UCSD-AML1 (cell line): ENCODE data around the gene SLC25A19.

Experiments
- DNase-seq: peaks from one replicate; lab custom pipeline; 2025; ENCODE audit not compliant: unreplicated experiment; lab: John Stamatoyannopoulos, UW

The SLC25A19 gene

DNA sequence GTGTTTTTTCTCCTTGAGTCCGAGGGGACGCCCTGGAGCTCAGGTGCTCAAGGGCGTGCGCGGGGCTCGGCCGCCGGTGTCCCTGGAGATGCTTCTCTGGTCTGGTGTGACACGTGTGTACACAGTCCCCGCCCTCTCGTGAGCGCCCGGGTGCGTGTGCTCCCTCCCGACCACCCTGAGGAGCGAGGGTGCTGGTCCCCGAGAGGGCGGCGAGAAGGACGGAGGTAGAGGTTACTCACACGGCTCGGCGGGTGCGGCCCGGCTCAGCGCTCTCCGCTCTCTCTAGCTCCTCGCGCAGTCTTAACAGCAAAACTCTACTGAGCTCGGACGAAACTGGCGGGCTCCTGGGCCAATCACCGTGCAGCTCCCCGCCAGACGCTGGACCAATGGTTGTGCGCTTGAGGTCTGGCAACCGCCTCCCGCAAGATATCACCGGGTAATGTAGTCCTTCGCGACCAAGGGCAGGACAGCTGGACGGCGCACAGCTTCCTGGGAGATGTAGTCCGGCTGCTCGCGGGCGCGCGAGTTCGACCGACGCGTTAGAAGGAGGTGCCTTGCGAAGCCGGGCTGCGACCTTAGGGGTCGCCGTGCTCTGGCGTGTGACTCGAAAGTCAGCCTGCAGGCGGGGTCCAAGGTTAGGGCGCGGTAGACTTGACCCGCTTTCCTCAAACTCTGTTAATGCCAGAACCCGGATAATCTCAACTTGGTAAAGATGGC lies at the start of gene SLC25A19:
SLC25A19 (minus strand) TSS at position 319 of the 717 bp plus-strand sequence. CDS start 2,669 bp downstream, outside the sequence.
- peak; percentile 98 for DNase-seq

DNA sequence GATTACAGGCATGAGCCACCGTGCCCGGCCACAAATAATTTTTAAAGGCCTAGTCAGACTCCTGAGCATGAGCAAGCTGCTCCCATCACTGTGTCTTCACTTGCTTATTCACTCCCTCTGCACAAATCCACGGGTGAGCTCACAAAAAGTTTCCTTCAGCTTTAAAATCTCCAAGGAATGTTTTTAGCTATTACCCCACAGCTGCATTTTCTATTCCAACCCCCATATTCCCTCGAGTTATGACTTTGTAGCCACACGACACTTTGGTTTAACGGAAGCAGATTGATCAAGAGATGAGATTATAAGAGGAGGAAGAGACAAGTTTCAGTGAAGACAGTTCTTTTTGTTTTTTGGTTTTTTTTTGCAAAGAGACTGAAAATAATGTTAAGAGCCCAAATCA lies 49.1 kb upstream of the SLC25A19 start:
- DNase-seq, result no peak

DNA sequence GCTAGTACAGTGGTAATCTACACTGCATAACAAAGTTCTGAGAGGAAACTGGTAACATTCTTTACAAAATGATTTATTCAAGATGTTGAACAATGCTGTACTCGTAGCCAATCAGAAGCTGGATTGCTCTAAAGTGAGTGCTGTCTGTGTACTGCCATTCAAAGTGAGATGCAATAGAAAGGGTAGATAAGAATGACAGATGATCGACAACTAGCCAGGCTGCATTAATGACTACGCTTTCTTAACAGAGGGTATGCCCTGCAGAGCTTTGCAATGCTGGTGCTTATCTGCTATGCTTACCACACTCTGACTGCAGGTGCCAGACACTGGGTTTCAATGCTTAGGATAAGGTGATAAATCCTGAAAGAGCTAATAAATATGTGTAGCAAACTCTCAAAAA lies 46.1 kb upstream of the SLC25A19 start:
- no peak for DNase-seq

DNA sequence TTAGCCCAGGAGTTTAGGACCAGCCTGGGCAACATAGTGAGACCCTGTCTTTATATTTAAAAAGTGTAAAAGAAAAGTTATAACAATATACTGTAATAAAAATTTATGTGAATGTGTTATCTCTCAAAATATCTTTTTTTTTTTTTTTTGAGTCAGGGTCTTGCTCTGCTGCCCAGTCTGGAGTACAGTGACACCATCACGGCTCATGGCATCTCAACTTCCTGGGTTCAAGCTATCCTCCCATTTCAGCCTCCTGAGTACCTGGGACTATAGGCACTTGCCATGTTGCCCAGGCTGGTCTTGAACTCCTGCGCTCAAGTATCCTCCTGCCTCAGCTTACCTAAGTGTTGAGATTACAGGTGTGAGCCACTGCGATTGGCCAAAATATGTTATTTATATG lies 45.5 kb upstream of the SLC25A19 start:
- DNase-seq, result no peak

DNA sequence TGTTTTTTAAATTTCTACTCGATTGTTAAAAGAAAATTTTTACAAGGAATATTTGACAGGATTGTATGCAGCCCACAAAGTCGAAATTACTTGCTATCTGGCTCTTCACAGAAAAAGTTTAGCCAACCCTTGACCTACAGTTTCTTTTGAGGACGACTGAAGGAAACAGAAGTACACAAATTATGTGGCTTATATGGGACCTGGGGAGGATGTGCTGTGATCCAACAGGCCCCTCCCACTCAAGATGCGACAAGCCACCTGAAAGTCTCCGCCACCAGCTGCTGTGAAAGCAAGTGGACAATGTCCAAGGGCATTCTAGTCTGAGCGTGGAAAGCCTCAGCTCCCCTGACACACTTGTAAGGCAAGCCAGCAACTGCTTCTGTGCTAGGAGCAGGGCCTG lies 42.4 kb upstream of the SLC25A19 start:
- no peak for DNase-seq

DNA sequence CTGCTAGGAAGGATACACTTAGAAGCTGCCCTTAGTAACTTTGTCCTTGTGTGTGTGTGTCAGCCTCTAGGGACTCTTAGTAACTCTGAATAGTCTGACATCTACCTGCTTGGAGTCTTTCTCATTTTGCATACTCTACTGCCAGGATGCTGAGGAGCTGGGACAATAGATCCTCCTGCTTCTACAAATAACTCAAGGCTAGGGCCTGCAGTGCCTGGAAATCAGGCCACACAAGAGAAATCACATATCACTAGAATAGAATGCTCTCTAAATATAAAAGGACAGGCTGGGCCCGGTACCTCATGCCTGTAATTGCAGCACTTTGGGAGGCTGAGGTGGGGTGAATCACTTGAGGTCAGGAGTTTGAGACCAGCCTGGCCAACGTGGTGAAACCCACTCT lies 38.5 kb upstream of the SLC25A19 start:
- no peak for DNase-seq

DNA sequence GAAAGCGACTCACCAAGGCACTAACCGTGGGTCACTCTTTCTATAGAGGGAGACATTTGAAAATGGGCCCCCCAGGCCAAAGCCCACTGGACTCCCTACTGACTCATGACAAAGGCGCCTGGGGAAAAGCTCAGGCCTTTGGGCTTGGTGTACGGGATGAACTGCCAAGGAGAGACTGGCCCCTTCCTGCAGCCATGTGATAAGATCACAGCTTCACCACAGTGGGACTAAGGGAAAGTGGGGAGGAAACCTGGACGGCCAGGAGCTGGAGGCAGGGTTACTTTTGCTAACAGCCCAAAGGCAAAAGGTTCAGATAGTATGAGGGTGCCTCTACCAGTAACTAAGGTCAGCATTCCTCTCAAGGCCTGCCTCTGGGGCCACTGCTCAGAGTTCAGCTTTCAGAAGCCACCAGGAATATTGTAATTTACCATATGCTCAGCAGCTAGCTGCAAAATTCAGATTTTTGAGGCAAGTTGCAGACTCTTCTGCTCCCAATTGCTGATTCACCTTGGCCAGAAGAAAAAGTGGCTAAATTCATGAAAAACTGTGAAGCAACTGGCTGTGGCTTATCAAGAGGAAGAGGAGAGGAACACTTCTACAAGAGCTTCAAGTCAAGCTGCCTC lies 37.1 kb upstream of the SLC25A19 start:
- peak; percentile 73 for DNase-seq

DNA sequence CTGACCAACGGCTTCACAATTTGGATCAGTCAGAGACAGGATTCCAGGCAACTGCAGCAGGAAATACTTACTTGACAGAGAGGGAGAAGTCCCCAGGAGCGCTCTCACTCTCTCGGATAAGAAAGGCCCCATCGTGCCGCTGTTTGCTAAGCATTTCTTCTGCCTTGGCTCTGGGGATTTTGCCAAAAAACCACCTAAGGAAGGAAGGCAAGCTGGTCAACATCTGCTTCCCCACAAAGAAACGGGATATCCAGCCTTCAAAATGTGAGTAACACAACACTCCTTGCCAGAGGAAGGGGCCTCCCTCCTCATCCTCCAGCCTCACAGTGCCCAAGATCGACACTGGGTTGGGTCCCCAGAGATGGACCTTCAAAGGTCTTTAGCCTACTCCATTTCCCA lies 36.6 kb upstream of the SLC25A19 start:
- DNase-seq, result peak; percentile 73

DNA sequence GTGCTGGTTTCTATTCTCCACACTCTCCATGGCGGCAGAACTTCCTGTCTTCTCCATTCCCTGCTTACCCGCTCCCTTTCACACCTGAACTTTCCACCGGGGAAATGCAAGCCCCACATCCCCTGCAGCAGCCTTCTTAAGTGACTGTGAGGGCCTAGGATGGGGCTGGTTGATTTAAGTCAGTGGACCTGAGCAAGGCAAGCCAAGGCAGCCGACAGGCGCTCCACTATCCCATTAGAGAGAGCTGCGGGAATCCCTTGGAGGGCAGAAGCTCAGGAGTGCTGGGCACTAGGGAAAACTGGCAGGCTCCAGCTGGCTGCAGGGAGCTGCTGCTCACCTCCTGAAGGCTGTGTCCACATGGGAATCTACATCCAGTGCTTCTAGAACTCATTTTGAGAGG lies 36.1 kb upstream of the SLC25A19 start:
- DNase-seq, result no peak

DNA sequence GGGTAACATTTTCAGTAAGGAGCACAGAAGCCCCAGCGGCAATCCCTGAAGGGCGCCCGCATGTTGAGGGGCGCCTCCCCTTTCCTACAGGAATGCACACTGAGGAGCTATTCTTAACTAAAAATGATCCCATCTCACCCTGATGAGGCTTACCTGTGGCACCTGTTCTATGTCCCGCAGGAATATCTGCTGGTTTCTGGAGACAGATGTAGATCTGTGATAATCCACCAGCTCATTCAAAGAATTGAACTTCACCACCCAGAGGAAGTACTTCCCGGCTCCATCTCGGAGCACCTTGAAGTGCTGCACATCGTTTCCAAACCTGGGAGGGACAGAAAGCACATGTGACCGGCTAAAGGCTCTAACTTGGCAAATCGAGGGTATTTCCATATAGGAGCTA lies 32.3 kb upstream of the SLC25A19 start:
- DNase-seq, result no peak

DNA sequence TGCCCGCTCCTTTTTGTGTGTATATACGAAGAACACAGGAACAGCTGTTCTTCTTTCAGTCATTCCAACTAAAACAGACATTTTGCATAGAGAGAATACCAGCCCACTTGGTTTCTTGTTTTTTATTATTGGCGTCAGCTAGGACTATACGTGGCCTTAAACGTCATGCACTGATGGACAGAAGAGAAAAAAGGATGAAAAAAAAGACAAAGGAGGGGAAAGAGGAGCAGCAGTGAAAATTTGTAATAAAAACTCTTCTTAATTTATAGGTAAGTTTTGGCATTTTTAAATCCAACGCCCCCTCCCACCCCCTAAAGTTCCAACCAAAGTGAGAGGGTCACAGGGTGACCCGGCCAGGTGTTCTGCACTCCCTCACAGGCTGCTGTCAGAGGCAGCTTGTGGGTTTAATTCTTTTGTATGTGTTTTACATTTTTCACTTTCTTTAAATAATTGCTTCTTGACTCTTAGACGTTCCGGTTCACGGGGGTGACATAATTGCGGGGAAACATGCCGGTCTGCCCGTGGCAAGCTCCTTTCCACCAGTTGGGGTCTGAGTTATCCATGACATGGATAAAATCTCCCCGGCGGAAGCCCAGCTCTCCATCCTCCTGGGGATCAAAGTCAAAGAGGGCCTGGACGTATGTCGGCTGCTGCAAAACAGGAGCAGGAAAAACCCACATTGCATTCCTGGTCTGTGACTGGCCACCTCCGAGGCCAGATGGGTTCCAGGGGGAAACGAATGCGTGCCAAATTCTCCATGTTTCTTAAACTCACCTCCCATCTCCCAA lies 30.9 kb upstream of the SLC25A19 start:
- no peak for DNase-seq

DNA sequence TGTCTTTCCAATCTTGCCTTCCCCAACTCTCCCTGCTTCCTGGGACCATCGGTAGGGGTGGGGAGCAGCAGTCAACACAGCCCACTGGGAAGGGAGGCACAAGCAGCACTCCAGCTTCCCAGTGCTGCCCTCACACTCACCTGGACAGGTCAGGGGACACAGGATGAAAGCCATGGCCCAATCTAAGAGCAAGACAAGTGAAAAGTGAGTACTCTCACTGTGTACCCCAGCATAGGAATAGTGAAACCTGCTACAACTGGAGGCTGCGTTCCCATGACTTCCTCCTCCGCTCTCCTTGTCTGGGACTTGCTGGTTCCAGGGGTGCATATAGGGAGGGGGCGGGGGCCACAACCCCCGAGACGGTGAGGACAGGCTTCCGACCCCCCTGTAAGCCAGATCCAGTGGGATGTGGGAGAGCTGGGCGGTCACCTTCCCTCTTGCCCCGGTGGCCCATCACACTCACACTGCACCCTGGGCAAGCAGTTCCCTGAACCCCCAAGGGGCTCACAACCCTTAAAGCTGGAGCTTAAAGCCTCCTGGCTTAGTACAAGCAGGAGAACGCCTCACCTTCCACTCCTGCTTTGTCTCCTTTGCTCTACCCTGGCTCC lies 29.5 kb upstream of the SLC25A19 start:
- no peak for DNase-seq

DNA sequence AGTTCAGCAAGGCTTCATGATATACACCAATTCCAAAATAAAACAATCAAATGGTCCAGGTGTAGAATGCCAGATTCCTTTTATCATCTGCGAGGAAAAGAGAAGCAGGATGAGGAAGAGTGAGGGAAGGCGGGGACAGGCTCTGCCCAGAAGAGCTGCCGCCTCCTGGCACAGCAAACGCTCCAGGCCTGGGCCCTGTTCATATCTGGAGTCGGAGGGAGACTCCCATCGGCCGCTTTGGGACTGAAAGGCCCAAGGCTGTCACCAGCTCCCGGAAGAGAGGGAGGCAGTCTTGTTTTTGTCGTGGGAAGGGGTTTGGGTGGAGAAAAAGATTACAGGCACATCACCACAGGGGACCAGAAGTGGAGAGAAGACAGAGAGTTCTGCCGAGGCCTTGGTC lies 29.0 kb upstream of the SLC25A19 start:
- DNase-seq, result no peak

DNA sequence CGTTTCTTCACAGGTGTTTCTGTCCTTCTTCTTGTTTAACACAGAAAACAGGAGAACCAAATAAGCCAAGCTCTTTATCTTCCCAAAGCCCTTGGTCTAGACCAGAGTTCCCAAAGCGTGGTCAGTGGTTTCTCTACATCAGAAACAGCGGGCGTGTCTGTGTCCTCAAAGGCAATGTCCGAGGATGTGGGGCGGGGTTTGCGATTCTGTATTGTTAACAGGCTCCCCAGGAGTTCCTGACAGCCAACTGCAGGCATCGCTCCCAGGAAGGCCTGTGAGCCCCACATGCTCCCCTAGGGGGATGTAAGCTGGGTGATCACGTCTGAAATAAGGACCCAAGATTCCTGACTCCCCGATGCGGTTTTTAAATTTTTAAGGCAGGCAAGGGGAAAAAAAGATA lies 28.4 kb upstream of the SLC25A19 start:
- peak; percentile 36 for DNase-seq

DNA sequence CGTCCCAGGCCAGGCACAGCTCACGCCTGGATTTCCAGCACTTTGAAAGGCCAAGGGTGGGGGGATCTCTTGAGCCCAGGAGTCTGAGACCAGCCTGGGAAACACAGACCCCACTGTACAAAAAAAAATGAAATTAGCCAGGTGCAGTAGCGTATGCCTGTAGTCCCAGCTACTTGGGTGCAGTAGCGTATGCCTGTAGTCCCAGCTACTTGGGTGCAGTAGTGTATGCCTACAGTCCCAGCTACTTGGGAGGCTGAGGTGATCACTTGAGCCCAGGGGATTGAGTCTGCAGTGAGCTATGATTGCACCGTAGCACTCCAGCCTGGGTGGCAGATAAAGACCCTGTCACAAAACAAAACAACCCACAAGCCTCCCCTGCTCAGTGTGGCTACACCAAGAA lies 27.0 kb upstream of the SLC25A19 start:
- no peak for DNase-seq

DNA sequence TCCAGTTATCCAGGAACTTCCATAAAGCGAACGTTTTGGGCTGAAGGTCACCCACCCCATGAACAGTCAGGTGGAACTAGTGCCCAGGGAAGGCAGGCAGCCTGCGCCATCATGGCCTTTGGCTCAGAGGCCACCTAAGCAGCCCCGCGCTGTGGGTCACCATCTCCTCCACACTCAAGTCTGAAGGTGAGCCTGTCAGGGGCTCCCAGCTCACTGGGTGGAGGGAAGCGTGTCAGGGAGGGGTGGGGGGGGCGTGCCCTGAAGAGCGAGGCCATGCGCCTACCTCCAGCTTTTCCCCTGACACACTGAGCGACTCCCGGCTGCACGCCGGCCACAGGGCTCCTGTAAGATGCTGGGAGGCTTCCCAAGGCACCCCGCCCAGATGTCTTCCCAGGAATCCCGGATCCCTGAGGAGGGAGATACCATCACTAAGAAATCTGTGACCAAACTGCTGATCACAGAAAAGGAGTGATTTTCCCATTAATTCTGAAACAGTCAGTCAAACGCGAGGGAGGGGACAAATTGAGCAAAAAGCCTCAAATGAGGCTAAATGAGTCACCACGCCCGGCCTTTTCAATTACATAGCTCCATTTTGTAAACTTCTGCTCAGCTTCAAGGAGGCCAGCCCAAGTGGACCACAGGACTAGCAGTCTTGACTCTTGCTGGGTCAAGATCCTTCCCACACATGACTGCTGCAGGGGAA lies 26.5 kb upstream of the SLC25A19 start:
- no peak for DNase-seq

DNA sequence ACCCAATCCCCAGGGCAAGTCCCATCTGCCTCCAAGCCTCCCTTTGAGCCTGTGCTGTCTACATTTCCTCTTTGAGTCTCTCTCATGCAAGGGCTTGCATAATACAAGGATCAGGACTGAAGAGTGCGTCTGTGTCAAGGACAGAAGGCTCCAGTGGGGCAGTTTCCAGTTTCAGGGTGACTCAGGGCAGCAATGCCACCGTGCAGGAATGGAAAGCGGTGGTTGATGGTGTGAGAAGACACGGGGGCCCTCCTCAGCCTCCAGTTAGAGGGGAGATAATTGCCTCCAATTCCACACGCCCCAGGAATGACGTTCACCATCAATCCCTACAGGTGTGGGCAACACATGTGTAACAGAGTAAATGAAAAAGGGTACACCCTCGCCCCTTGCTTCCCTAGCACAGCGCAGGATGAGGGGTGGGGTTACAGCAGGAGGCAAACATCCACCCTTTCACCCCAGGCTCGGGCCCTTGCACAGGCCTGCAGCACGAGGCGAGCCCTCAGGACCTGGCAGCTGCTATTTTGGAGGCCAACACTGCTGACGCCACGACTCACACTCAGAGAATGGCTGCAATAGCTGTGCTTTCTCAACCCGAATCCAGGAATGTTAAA lies 24.8 kb upstream of the SLC25A19 start:
- no peak for DNase-seq

DNA sequence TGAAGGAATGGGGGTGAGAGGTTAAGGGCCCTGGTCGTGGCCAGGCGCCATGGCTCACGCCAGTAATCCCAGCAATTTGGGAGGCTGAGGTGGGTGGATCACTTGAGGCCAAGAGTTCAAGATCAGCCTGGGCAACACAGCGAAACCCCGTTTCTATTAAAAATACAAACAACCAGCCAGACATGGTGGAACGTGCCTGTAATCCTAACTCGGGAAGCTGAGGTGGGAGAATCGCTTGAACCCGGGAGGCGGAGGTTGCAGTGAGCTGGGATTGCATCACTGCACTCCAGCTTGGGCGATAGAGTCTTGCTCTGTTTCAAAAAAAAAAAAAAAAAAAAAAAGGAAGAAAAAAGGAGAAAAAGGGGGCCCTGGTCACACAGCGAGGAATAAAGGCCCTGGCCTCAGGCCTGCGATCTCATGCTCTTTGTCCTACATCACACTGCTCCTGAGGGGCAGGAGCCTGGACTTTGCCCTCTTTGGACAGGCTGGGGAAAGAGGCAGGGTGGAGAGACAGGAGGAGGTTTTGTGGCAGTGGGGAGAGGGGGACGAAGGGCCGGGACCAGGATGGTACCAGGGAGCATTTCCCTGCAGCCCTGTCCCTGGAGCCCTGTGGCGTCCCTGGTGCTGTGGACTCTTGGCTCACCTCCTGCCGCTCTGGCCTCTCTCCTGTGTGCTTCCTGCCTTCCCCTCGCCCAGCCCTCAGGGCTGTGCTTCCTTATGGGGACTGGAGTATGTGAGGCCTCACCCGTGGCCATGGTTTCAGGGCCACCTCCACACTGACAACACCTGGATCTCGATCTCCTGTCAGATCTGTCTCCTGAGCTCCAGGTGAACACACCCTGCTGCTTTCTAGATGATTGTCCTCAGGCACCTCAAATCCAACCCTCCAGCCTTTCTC lies 19.7 kb upstream of the SLC25A19 start:
- DNase-seq, result peak; percentile 36

DNA sequence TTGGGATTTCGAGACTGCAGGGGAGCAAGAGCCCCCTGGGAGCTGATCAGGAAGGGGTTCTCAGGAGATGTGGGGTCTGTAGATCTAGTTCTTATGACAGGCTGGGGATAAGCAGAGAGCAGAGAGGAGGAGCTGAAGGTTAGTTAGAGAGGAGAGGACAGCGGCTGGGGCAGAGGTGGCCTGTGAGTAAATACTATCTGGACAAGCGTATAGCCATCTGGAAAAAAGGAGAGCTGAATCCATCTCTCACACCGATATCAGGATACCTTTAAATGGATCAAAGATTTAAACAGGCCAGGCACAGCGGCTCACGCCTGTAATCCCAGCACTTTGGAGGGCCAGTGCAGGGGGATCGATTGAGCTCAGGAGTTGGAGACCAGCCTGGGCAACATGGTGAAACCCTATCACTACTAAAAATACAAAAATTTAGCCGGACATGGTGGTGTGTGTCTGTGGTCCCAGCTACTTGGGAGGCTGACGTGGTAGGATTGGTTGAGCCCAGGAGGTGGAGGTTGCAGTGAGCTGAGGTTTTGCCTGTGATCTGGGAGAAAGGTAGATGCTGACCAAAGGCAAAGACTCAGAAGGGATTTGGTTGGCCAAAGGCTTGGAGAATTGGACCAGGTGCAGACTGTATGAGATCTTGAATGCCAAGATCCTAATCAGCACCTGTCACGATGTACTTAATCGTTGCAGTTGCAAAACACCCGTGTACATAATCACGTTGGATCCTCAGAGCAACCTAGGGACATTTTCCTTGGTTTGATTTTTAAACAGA lies 18.9 kb upstream of the SLC25A19 start:
- DNase-seq, result no peak
